HG03342 (cell line): ENCODE data around the gene AQP9.
A peak's percentile ranks its signal among the peaks of the same experiment; 100 is the strongest.
"Not testable (repeated sequence)": the region's sequence is repeated elsewhere in the genome, so short reads cannot be mapped to it uniquely, and the experiment has no call there.

ENCODE experiments used
- ATAC-seq: cut with Tn5 transposase; IDR thresholded peaks from one replicate; pipeline ENCODE4 v1.9.1; 2021; ENCODE audit warnings: mild to moderate bottlenecking, moderate library complexity; ENCODE audit not compliant: unreplicated experiment

The AQP9 gene

DNA sequence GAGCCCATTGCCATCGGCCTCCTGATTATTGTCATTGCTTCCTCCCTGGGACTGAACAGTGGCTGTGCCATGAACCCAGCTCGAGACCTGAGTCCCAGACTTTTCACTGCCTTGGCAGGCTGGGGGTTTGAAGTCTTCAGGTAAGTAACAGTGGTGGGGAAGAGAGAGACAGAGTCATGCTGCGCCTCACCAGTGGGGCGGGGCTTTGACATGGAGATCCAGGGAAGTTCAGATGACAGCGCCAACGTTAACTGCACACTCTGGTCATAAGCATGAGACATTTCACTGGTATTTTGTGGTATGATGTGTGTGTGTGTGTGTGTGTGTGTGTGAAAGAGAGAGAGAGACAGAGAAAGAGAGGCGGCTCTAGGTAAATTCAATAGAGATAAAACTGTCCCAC is 41.0 kb downstream of the AQP9 start:
- ATAC-seq = no peak

DNA sequence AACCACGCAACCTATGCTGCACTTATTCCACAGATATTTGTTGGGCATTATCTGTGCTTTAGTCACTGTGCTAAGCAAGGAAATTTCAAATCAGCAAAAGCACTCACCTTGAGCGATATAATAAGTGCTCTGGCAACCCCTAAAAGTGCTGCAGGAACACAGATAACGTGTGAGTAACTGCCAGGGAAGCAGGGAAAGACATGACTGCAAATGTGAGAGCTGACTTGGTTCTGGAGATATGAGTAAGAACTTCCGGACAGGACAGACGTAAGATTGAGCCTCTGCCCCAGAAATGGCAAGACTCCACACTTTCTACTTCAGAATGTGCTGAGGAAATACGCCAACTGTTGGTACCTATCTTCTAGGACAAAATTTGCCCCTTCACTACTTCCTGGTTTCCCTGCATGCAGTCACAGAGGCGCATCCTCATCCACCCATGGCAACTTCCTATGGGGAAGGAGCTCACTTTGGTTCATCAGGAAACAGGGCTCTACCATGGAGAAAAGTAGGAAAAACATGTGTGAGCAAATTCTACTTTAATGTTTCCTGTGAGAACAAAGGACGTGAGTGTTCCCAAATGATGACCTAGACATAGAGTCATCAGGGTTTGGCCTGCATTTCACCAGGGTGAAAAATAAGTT is 41.7 kb downstream of the AQP9 start:
- ATAC-seq = no peak

DNA sequence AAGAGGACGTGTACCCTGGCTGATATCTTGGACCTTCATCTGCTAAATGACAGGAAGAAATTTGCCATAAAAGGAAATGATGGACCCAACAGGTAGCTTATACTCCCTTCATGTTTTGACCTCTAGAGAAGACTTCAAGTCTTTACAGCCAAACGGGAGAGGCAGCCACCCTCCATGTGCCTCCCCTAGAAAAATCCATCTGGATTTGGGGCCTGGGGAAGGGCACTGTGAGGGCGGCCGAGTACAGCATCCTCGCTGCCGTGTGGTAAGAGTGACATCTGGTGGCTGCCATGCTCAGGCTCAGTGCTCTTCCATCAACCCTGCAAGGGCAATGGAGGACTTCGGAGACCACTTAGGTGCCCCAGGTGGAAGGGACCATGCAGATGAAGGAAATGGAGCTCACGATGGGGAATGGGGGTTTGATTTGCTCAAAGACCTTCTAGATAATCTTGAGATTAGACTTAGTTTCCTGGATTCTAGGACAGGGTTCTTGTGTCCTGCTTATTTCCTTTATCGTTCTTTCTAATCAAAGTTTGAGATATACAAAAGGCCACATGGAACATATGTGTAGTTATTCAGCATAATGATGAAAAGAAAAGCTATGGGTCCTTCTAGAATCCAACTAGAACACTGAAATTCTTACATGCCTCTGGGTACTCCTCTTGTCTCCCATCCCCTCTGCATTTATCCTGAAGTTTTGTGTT is 44.4 kb downstream of the AQP9 start:
- peak; percentile 53 for ATAC-seq

DNA sequence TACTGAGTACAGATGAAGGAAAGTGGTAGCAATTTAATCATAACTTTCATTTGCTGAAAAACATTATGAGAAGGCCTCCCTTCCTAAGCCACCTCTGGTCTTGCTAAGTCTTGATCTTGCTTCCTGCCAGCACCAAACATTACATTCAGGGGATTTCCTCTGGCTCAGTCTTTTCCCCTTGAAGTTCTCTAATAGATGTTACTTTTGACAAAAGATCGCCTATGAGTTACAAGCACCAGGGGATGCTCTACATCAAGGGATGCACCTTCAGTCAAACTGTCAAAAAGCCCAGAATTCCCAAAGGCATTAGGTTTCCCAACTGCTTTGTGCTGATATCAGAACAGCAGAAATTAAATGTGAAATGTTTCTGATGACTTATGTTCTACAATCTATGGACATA is 47.3 kb downstream of the AQP9 start:
- no peak for ATAC-seq

DNA sequence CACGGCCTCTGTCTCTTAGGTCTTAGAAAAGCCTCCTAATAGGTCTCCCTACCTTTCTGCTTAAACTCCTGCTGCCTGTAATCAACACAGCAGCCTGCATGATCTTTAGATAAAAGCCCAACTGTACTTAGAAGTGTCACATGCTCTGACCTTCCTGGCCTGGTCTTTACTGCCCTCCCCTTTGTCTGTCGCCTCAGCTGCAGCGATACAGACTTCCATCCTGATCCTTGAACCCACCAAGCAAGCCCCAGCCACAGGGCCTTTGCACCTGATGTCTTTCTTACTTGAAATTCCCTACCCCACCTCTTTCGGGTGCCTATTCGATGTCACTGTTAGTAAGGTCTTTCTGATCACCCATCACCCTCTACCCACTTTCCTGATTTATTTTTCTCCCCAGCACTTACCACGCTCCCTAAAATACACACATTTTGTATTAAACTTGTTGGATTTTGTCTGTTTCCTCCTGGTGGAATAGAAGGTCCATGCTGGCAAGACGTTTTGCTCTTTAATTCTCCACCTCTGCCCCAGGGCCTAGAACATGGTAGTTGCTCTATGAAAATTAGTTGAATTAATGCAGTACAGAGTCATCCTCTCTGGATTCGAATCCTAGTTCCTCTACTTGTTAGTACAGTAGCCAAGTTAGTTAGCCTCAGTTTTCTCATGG is 51.1 kb downstream of the AQP9 start:
- no peak for ATAC-seq

DNA sequence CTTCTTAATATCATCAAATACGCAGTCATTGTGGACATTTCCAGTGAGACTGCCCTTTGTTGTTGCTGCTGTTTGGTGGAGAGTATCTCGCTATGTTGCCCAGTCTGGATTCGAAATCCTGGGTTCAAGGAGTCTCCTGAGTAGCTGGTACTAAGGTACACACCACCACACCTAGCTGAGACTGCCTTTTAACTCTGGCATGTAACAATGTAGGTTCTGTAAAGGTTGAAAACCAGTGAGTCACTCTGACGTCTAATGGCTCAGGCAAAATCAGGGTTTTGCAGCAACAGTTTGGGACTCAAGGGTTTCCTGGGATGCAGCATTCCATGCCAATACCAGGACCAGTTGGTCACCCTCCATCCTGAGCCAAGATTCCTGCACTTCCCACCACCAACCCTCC is 52.2 kb downstream of the AQP9 start:
- no peak for ATAC-seq

DNA sequence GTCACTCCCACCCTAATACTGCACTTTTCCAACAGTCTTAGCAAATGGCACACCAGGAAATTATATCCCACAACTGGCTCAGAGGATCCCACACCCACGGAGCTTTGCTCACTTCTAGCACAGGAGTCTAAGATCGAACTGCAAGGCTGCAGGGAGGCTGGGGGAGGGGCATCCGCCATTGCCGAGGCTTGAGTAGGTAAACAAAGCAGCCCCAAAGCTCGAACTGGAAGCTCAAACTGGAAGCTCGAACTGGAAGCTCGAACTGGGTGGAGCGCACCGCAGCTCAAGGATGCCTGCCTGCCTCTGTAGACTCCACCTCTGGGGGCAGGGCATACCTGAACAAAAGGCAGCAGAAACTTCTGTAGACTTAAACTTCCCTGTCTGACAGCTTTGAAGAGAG is 55.5 kb downstream of the AQP9 start:
- not testable (repeated sequence) for ATAC-seq

DNA sequence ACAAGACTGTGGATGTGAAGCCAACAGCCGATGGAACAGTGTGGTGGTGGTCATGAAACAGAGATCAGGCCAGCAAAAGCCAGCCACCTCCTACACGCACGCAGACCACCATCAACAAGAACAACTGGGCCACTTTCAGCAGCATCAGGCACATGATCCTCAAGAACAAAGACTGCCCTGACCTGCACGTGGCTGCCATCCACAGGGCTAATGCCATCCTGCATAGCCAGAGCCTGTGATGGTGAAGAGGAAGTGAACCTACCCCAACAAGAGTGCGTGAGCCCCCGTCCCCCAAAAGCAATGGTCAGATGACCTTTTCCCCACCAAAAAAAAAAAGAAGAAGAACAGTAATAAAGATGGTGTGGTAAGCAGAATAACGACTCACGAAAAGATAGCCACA is 62.6 kb downstream of the AQP9 start:
- no peak for ATAC-seq

DNA sequence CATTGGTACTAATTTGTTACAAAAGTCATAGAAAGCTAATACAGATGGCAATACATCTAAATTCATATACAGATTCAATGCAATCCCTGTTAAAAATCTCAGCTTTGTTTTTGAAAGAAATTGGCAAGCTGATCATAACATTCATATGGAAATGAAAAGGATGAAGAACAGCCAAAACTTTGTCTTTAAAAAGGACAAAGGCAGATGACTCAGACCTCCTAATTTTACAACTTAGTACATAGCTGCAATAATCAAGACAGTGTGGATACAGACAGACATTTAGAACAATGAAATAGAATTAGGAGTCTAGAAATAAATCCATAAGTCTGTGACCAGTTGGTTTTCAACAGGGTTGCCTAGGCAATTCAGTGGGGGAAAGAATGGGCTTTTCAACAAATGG is 63.3 kb downstream of the AQP9 start:
- no peak for ATAC-seq

DNA sequence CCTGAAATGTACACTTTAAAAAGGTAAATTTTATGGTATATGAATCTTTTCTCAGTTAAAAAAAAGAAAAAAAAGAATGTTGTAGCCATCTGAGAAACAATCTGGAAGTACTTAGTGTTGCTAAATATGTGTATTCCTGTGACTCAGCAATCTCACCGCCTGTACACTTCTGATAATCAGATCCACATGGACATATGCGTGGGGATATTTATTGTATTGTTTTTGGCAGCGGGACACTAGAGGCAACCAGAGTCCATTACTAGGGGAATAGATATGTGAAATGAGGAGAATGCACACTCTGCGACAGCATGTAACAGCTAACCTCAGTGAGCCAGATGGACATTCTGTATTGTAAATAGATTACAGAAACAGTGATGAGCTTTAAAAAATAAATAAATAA is 65.4 kb downstream of the AQP9 start:
- no peak for ATAC-seq

DNA sequence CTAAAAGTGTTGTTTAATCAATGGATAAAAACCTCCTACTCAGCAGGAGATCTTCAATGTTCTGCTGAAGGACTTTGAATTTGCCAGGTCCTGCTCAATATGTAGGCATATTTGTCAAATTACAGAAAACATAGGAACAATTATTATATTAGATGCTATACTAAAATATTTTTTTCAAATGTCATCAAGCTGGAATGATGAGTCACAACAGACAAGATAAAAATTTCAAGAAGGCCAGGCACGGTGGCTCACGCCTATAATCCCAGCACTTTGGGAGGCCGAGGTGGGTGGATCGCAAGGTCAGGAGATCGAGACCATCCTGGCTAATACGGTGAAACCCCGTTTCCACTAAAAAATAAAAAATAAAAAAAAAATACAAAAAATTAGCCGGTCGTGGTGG is 68.0 kb downstream of the AQP9 start:
- ATAC-seq = no peak

DNA sequence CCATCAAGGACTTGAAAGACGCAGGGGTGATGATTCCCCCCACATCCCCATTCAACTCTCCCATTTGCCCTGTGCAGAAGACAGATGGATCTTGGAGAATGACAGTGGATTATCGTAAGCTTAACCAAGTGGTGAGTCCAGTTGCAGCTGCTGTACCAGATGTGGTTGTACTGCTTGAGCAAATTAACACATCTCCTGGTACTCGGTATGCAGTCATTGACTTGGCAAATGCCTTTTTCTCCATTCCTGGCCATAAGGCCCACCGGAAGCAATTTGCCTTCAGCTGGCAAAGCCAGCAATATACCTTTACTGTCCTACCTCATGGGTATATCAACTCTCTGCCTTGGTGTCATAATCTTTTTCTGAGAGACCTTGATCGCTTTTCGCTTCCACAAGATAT is 70.0 kb downstream of the AQP9 start:
- not testable (repeated sequence) for ATAC-seq

DNA sequence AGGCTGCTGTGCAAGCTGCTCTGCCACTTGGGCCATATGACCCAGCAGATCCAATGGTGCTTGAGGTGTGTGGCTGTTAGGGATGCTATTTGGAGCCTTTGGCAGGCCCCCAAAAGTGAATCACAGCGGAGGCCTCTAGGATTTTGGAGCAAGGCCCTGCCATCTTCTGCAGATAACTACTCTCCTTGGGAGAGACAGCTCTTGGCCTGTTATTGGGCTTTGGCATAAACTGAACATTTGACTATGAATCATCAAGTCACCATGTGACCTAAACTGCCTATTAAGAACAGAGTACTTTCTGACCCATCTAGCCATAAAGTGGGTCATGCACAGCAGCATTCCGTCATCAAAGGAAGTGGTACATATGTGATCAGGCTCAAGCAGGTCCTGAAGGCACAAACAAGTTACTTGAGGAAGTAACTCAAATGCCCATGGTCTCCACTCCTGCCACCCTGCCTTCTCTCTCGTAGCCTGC is 70.9 kb downstream of the AQP9 start:
- ATAC-seq = not testable (repeated sequence)

DNA sequence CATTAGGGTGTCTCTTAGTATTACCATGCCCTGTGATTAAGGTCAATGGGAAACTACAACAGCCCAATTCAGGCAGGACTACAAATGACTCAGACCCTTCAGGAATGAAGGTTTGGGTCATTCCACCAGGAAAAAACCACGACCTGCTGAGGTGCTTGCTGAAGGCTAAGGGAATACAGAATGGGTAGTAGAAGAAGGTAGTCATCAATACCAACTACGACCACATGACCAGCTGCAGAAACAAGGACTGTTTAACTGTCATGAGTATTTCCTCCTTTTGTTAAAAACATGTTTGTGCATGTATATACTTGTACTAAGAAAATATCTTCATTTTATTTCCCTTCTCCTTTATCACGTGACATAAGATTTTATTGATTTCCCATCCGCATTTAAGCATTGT is 71.8 kb downstream of the AQP9 start:
- ATAC-seq = not testable (repeated sequence)

DNA sequence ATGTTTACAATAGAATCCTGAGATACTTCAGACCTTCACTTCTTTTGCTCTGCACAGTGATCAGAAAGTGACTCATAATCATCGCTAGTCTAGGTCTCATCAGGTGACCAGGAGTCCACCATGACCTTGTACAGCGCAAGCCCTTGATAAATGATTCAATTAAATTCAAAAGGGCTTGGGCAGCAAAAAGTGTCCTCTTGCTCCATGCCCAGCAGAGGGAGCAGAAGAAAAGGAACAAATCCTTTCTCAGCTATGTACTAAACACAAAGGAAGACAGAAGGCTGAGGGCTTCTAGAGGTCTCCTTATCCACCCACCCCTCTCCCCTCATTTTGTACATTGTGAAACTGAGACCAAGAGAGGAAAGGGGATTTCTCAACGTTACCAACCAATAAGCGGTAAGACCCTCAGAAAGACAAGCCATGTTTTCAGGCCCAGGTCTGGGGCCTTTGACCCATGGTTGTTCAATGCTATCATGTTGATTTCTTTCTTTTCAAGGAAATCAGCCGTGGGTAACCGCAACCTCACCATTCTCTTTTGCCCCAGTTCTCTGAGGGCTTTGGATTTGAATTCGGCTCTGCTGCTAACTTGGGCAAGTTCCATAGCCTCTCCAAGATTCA is 74.8 kb downstream of the AQP9 start:
- ATAC-seq = no peak

DNA sequence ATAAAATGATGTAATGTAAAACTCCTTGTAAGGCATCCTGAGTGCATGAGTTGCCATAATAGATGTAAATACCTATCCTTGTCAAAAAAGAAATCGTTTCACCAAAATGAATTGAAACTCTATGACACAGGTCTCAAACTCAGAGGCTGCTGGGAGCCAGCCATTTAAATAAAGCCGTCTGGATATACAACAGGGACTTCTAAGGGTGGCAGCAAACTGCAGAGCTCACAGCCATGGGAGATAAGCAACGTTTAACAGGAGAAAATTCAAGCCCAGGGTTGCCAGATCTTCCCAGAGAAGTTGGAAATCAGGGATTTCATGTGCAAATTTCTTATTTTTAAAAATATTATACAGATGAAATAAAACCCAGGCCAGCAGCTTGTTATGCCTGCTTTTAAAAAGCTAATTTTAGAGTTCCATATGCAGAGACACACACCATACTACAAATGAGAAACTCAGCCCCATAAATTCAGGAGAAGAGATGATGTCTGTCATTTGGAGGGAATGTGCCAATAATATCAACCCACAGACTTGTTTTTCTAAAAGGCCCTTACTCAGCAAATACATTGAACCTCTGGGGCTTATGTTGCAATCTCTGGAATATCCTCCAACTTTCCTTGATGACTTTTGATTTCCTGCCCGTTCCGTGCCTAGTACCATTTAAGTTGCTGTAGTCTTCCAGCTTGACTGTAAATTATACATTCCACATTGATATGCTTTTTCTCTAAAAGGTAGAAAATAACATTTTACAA is 75.6 kb downstream of the AQP9 start:
- ATAC-seq = no peak

DNA sequence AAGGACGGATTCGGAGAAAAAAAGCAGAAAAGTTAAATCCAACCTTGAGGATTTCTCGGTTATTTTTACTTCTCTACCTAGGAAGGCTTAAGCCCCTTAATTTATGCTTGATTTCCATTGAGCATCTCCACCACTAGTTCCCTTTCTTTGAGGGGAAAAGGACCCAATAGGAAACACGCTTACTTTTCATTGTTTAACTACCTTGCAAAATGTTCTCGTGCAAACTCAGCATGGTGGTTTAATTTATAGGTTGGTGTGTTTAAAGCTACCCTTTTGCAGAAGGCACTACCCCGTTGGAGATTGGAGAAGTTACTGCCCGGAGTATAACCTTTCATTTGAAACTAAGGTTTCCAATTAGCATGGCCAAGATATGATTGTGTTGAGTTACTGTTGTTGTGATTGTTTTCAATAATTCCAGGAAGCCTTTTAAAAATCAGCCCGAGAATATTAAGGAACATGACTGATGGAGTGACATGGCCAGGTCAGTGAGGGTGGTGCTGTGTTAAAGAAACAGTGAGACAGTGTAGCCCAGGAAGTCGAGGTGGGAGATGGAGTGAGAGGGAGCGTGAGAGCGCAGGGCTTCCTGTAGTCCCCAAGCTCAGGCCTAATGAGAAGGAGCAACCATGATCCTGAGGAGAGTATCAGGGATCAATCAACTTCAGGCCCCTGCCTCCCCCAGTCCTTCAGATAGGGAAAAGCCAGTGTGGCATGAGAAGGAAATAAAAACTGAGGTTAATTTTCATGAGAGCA is 76.6 kb downstream of the AQP9 start:
- no peak for ATAC-seq

DNA sequence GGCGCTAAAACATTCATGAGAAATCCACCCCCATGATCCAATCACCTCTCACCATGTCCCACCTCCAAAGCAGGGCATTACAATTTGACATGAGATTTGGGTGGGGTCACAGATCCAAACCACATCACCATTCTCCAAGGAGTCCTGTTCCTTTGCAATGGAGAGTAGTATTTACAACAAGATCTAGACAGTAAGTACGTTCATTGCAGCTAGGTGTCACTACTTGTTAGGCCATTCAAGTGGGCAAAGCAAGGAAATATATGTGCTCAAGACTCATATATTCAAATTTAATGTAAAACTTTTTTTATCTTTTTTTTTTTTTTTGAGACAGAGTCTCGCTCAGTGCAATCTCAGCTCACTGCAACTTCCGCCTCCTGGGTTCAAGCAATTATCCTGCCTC is 79.3 kb downstream of the AQP9 start:
- ATAC-seq = no peak

DNA sequence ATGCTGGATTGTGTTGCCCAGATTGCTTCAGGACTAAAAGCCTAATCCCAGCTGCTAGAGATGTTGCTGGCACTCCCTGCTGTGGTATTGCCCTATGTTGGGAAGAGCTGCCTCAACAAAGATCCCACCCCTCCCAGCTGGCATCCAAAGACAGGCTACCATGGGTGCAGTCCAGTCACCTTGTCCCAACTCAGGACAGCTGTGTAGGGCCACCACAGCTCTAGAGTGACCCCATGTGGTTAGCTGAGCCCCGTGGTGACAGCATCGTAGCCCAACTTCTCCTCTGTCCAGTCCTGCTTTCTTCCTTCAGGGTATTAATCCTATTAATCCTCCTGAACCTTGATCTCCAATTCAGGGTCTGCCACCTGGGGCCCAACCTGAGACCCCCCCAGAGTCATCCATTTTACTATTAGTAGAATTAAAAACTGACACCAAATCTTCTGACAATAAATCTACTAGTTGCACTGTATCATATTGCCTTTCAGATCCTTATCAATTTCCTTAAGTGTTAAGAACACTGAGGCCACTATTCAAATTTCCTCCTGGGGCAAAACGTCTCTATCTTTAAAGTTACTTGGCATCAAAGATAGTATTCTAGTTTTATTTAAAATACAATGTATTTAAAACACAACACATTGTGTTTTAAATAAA is 83.5 kb downstream of the AQP9 start:
- no peak for ATAC-seq

DNA sequence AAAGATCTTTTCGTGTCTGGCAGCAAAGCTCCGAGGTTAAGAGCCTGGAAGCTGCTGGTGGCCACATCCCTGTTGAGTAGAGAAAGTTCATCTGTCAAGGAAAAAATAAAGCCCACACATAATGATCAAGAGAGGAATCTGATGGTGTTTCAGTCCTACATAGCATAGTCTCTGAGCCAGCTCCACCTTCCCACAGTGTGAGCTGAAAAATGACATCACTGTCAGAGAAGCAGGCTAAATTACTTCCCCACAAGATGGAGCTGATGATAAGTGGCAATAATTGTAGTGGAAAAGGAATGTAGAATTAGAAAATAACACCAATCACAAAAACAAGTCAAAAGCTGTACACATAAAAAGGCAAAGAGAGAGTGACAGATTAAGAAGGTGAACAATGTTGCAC is 84.5 kb downstream of the AQP9 start:
- no peak for ATAC-seq
